Choroid plexus epithelial cell (primary cell): ENCODE results near the gene DNA2.

Experiments used
- DNase-seq: peaks from one replicate; pipeline ENCODE4 v3.0.0-alpha.2; 2010; ENCODE audit warnings: low read depth
- H3K4me3 ChIP-seq: 2 replicates; pipeline ENCODE4 v1.5.1; 2011; ENCODE audit warnings: low read depth, mild to moderate bottlenecking, control low read depth, low read length, moderate library complexity
- TF ChIP-seq, protein P1 (sequence below): conservative IDR thresholded peaks from 2 replicates; pipeline ENCODE4 v1.5.1; 2011; ENCODE audit warnings: low read depth, mild to moderate bottlenecking, control low read depth, inconsistent platforms, low read length, moderate library complexity

Gene DNA2

DNA sequence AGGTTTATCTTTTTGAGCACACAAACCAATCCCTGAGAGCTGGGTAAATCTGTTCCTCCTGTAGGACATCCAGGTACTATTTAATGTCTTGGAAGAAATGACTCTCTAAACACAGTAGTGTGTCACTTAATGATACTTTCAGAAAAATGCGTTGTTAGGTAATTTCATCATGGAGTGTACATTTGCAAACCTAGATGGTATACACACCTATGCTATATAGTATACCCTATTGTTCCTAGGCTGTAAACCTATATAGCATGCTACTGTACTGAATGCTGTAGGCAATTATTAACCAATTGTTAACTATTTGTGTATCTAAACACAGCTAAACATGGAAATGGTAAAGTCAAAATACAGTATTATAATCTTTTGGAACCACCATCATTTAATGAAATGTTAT, 74.8 kb downstream of the DNA2 start:
- no peak overlapping the region for H3K4me3 ChIP-seq
- TF ChIP-seq, protein P1, sequence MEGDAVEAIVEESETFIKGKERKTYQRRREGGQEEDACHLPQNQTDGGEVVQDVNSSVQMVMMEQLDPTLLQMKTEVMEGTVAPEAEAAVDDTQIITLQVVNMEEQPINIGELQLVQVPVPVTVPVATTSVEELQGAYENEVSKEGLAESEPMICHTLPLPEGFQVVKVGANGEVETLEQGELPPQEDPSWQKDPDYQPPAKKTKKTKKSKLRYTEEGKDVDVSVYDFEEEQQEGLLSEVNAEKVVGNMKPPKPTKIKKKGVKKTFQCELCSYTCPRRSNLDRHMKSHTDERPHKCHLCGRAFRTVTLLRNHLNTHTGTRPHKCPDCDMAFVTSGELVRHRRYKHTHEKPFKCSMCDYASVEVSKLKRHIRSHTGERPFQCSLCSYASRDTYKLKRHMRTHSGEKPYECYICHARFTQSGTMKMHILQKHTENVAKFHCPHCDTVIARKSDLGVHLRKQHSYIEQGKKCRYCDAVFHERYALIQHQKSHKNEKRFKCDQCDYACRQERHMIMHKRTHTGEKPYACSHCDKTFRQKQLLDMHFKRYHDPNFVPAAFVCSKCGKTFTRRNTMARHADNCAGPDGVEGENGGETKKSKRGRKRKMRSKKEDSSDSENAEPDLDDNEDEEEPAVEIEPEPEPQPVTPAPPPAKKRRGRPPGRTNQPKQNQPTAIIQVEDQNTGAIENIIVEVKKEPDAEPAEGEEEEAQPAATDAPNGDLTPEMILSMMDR, result no peak
- no peak for DNase-seq

DNA sequence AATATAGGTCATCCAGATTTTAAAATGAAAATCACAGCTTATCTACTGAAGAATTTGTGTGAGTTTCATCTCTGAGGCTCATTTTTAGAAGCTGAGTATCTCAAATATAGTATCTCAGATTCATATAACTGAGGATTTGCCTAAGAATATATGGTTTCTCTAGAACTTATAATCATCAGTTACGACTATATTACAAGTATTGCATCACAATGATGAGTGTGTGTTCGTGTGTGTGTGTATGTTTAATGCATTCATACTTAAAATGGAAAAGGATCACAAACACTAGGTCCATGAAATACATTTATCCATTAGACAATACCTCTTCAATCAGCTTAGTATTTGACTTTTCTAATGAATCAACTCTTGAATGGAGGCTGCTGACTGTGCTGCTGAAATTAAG, 86.0 kb downstream of the DNA2 start:
- H3K4me3 ChIP-seq, result no peak overlapping the region
- TF ChIP-seq, protein P1, result no peak
- no peak for DNase-seq

DNA sequence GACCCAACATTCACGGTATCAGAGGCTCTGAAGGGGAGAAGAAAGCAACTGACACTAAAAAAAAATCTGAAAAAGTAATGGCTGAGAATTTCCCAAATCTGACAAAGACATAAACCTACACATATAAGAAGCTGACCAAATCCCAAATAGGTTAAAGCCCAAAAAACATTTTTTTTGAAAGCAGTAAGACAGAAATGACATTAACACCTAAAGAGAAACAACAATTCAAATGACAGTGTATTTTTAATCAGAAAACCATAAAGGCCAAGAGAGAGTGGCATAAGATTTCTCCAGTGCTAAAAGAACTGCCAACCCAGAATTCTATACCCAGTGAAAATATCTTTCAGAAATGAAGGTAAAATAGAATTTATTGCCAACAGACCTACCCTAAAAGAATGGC, 100.2 kb downstream of the DNA2 start:
- TF ChIP-seq, protein P1, result no peak
- no peak for DNase-seq
- no peak overlapping the region for H3K4me3 ChIP-seq

DNA sequence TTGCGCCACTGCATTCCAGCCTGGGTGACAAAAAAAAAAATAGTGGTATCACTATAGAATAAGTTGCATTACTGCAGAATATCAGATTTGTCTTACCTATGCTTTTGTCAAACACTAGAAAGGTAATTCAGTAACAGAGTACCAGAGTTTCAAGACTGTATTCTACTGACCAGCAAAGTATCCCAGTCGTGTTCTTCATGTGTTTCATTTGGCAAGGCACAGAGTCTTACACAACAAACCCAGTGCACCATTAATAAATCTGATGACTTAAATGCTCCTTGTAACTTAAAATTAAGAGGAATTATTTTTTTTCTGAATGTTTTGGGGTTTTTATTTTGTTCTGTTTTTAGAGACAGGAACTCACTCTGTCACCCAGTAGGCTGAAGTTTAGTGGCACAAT, 104.7 kb downstream of the DNA2 start:
- TF ChIP-seq, protein P1, result no peak
- peak; percentile 24 for DNase-seq
- H3K4me3 ChIP-seq, result no peak overlapping the region

DNA sequence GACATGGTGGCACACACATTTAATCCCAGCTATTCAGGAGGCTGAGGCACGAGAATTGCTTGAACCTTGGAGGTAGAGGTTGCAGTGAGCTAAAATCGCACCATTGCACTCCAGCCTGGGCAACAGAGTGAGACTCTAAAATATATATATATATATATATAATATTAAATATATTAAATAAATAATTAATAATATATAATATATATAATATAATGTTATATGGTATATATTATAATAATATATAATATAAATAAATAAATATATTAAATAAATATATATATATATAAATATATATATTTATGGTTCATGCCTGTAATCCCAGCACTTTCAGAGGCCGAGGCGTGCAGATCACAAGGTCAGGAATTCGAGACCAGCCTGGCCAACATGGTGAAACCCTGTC, 105.2 kb downstream of the DNA2 start:
- TF ChIP-seq, protein P1, result no peak
- H3K4me3 ChIP-seq, result no peak overlapping the region
- DNase-seq, result no peak

DNA sequence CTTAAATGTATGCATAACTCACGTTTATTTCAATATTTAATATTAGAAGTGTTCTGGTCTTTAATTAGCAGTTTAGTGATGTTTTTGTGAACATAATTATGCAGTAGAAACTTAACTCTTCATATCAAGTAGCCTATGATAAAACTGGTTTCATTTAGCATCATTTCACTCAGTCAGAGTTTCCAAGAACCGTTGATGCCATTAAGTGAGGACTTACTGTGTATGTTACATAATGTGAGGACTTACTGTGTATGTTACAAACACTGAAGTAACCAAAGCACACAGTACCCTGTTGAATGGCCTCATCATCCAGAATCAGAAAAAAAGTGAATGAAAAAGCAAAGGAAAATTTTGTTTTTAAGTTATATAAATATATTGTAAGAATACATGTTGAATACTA, 106.2 kb downstream of the DNA2 start:
- TF ChIP-seq, protein P1, result no peak
- no peak for DNase-seq
- H3K4me3 ChIP-seq, result no peak overlapping the region

DNA sequence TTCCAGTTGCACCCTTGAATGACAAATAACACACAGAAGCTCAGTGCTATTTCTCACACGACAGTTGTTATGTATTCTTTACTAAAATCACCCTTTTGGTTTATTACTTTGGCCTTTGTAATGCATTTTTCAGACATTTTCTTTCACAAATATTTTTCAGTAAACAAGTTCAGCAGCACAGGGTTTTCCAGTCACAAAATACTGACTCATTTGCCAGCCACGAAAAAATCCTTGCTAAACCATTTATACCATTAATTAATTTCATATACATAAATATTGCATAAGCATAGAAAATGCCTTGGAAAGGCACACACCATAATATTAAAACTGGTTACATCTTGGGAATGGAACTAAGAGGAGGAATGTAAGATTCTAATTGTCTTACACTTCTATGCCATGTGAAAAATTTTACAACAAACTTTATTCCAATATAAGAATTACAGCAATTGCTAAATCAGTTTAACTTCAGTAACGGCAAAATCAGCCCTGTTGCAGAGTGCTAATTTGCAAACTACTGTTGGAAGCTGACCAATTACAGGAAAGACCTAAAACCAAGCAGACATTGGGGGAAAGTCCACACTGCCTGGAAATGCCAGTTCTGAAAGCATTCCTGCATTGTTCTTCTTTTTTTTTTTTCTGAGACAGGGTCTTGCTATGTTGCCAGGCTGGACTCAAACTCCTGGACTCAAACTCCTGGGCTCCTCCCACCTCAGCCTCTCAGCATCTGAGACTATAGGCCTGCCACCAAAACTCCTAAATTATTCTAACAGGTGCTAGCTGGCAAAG, 107.5 kb downstream of the DNA2 start:
- no peak overlapping the region for H3K4me3 ChIP-seq
- TF ChIP-seq, protein P1, result no peak
- DNase-seq, result no peak
